C4-2B (cell line): ENCODE data around the gene KAT6B.

Experiments
- H3K27ac ChIP-seq: fragments of 450-650 bp; 2 replicates; pipeline ENCODE4 v1.5.1; 2017
- ZFX ChIP-seq: fragments of 450-650 bp; IDR thresholded peaks from 2 replicates; pipeline ENCODE4 v1.6.1; 2017
- TF ChIP-seq, protein P1 (sequence below): fragments of 450-650 bp; conservative IDR thresholded peaks from 2 replicates; pipeline ENCODE4 v1.5.1; 2017; ENCODE audit warnings: mild to moderate bottlenecking

The KAT6B gene

DNA sequence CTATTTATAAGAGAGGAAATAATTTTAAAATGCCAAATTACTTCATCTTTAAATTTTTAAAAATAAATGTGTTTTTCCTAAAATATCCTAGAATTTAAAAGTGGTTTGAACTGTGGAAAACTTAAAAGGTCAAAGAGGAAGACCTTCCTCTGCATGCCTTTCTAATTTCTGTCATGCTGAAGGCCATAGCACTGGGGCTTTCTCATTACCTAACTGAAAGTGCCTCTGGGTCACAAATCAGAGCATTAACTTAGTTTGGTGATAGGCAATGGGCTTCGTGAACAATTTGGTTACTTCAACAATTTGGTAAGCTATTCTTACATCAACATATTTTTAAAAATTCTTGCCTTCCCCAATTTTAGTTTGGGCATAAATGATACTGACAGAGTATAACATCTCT is 184.8 kb downstream of the KAT6B start:
- H3K27ac ChIP-seq = no peak overlapping the region
- no peak for TF ChIP-seq ZFX
- TF ChIP-seq, protein P1, sequence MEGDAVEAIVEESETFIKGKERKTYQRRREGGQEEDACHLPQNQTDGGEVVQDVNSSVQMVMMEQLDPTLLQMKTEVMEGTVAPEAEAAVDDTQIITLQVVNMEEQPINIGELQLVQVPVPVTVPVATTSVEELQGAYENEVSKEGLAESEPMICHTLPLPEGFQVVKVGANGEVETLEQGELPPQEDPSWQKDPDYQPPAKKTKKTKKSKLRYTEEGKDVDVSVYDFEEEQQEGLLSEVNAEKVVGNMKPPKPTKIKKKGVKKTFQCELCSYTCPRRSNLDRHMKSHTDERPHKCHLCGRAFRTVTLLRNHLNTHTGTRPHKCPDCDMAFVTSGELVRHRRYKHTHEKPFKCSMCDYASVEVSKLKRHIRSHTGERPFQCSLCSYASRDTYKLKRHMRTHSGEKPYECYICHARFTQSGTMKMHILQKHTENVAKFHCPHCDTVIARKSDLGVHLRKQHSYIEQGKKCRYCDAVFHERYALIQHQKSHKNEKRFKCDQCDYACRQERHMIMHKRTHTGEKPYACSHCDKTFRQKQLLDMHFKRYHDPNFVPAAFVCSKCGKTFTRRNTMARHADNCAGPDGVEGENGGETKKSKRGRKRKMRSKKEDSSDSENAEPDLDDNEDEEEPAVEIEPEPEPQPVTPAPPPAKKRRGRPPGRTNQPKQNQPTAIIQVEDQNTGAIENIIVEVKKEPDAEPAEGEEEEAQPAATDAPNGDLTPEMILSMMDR = no peak

DNA sequence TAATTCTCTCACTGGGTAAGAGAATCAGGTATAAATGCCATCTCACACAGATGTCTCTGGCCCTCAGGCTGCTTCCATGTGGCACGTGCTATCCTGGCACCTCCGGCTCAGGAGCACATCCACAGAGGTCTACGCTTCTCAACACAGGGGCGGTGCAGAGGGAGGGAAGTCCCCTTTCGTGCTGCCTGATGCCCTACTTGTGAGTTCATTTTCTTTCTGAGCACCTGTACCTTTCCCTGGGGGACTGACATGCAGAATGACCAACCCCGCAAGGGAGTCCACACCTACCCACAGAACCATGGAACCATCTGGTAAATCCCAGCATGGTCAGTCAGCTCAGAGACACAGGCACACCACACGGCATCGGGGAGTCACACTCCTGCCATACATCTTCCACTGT is 186.1 kb downstream of the KAT6B start:
- no peak for TF ChIP-seq ZFX
- TF ChIP-seq, protein P1 = no peak
- H3K27ac ChIP-seq = no peak overlapping the region

DNA sequence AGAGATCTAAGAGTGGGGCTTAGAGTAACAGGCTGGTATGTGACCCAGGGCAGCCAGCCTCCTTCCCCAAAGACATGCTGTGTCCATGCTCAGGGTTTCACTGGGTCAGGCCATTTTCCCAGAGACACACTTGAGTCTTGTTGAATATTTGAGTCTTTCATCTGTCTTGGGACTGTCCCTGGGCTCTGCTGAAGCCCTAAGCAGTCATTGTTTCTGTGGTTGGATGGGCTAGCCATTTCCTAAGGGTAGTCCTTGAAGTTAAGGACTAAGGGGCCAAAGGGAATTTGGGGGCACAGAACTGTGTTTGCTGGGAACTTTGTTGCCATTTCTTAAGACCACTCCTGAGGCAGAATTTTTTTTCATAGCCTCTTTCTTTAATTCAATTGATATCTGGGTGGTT is 186.6 kb downstream of the KAT6B start:
- TF ChIP-seq, protein P1 = no peak
- TF ChIP-seq ZFX = no peak
- no peak overlapping the region for H3K27ac ChIP-seq

DNA sequence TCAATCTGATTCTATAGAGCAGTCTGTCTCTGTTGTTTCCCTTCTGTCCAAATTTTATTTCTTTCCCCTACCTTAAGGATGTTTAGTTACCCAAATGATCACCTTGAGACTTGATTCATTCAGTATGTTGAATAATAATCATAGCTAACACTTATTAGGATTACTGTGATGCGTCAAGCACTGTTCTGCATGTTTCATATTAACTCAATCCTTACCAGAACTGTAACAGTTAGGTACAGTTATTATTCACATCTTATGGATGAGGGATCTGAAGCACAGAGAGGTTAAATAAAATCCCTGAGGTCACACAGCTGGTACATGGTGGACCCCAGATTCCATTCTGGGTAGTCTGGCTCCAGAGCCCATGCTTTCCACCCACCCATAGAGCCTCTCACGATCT is 187.1 kb downstream of the KAT6B start:
- TF ChIP-seq, protein P1 = no peak
- TF ChIP-seq ZFX = no peak
- no peak overlapping the region for H3K27ac ChIP-seq

DNA sequence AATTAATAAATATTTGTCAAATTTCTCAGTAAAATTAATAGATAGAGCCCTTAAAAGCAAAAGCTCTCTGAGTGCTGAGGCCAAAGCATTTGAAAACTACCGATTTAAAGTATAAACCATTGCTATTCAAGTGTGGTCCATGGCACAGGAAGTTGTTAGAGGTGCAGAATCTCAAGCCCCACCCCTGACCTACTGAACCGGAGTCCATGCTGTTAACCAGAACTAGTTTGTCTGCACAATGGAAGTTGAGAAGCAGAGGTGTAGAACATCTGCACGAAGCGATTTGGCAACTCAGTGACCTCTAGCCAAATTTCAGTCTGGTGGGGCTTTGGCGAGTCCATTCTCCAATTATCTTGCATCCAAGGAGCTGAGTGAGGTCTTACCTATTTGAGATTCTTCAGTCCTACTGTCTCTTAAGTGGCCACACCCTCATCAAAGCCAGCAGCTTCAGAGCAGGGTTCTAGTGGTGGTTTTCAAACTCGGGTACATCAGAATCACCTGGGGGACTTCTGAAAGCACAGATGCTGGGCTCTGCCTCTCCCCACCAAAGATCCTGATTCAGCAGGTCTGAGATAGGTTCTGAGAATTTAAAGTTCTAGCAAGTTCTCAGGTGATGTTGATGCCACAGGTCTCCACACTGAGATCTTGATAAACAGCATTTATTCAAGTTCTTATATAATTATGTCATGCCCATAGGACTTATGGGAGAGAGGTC is 188.3 kb downstream of the KAT6B start:
- H3K27ac ChIP-seq = no peak overlapping the region

DNA sequence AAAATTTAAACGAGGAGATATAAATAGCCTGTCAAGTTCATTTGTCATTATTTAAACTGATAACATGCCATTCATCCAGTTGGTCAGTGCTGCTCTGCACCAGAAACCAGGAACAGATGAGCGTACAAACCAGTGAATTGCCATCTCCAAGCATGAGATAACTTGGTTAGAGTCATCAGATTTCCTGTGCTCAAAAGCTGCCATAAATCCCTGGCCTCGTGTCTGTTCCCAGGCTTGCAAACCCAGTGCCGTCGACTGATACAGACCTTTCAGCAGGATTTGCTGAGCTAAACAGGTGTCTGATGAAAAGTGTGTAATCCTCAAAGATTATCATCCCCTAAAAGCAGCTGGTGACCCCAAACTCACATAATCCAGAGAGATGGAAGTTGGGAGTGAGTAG is 189.0 kb downstream of the KAT6B start:
- H3K27ac ChIP-seq = no peak overlapping the region

More for the DNA sequence above, 188.3 kb downstream of the KAT6B start:
- no peak for TF ChIP-seq ZFX
- TF ChIP-seq, protein P1 = no peak

DNA sequence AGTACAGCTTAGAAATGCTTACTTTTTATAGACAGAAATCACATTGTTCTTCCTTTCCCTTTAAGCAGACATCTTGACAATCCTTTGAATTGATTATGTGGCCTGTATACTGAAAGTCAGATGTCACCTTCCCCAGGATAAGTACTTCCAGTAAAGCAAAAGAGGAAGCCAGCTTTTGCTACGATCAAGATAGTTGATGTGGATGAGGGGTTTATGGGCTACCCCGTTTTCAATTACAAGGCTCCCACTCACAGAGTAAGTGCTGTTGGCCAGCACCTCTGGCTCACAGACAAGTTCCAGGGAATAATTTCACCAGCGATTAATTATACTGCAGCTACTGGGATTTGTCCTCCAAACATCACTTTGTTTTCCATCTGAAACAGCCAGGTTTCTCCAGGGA is 189.9 kb downstream of the KAT6B start:
- no peak for TF ChIP-seq ZFX
- TF ChIP-seq, protein P1 = no peak
- H3K27ac ChIP-seq = no peak overlapping the region

More for the DNA sequence above, 189.0 kb downstream of the KAT6B start:
- TF ChIP-seq ZFX = no peak
- TF ChIP-seq, protein P1 = no peak
